SJCRH30 (cell line): Measurements from ENCODE around the gene RBM24. TPM values are rescaled to one million over a fixed set of nuclear protein-coding genes. Genes with fewer than 3 reads are reported as not detected.

Experiments used
- DNase-seq, 2 experiments: peaks; one replicate each; pipeline ENCODE4 v3.0.0-alpha.2; 2015 to 2020
- H3K27ac ChIP-seq: fragments of 250-450 bp; sonication (Bioruptor Pico); 2 replicates; pipeline ENCODE4 v1.5.1; 2020; ENCODE audit warnings: mild to moderate bottlenecking, moderate library complexity
- H3K27me3 ChIP-seq: fragments of 250-450 bp; sonication (Bioruptor Pico); 2 replicates; pipeline ENCODE4 v1.5.1; 2020; ENCODE audit warnings: mild to moderate bottlenecking, moderate library complexity
- H3K36me3 ChIP-seq: fragments of 250-450 bp; sonication (Bioruptor Pico); 2 replicates; pipeline ENCODE4 v1.5.1; 2020; ENCODE audit warnings: mild to moderate bottlenecking, moderate library complexity
- H3K4me1 ChIP-seq: fragments of 250-450 bp; sonication (Bioruptor Pico); 2 replicates; pipeline ENCODE4 v1.5.1; 2020; ENCODE audit warnings: mild to moderate bottlenecking, moderate library complexity
- H3K4me3 ChIP-seq: fragments of 250-450 bp; sonication (Bioruptor Pico); 2 replicates; pipeline ENCODE4 v1.5.1; 2020; ENCODE audit warnings: mild to moderate bottlenecking, moderate library complexity
- H3K9me3 ChIP-seq: fragments of 250-450 bp; sonication (Bioruptor Pico); replicated peaks from 2 replicates; pipeline ENCODE4 v1.5.1; 2020; ENCODE audit warnings: mild to moderate bottlenecking, moderate library complexity
- total RNA-seq: library from RNA; depleted of rRNA; stranded (reverse); fragments of >200 nt; shearing (Covaris generic); gene quantifications from 2 replicates; pipeline ENCODE4 v1.2.3, GENCODE V29; 2014

The RBM24 gene
- total RNA-seq, 1 experiment from 2014 or later = 32.2 TPM

DNA sequence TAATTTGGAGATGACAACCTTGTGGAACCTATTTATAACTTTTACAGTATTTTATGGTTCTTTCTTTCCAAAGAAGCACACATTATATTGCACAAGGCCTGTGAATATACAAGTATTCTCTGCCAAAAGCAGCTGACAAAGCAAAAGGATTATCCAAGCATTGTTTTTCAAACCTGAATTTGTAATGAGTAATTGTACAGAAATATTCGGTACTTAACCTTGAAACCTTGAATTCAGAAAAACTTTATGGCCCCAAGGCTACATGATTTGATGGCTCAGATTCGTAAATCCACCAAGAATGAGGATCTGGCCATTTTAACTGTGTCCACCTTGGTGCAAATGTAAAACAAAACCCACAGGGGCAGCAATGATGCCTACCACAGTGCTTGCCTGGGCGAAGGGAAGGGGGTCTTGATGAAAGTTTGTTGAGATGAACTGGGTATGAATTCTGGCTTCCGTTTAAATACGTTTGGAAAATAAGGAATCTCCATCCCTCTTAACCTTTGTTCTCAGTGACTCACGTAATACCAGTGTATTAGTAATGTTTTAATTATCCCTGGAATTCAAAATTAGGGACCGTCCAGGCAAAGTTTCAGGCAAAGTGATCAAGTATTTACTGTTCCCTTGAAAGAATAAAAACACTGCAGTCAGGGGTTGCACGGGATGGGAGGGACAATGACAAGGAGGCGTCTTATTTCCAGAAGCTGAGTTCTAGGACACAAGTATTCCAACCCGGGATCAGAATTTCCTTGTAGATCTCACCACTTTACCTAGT is 2.7 kb upstream of the RBM24 start:
- Histone ChIP-seq H3K27ac (no peak overlapping the region), H3K36me3 (peaks cover 8% of the 10 kb centered on the region), H3K4me3 (no peak overlapping the region), H3K27me3 (no peaks in the 10 kb centered on the region), H3K4me1 (peaks cover 11% of the 10 kb centered on the region; the same call in 1 of the 2 replicates), H3K9me3 (no peaks in the 10 kb centered on the region)
- no peak for DNase-seq

DNA sequence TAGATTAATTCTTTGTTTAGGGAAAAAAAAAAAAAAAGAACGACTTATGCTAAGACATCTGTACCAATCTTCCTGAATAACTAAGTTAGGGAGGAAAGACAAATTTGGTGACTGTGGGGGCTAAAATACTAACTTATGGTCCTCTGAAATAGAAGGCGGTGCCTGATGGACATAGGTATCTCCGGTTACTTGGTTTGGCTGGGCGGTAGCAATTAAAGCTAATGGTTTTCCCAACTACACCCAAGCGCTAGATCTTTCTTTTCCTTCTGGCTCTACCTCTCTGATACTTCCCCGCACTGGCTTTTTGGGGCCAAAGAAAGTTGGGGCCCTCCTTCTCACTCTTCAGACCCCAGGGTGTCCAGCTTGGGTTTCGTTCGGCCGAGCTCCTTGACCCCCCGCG is 1.0 kb upstream of the RBM24 start:
- peaks cover 23% of the 10 kb centered on the region for H3K36me3 ChIP-seq
- no peaks in the 10 kb centered on the region for H3K27me3 ChIP-seq
- H3K27ac ChIP-seq = peak overlapping the region; percentile 93
- H3K9me3 ChIP-seq = no peaks in the 10 kb centered on the region
- DNase-seq = no peak
- H3K4me1 ChIP-seq = peaks cover 11% of the 10 kb centered on the region; the same call in 1 of the 2 replicates
- H3K4me3 ChIP-seq = peak overlapping the region; percentile 95

DNA sequence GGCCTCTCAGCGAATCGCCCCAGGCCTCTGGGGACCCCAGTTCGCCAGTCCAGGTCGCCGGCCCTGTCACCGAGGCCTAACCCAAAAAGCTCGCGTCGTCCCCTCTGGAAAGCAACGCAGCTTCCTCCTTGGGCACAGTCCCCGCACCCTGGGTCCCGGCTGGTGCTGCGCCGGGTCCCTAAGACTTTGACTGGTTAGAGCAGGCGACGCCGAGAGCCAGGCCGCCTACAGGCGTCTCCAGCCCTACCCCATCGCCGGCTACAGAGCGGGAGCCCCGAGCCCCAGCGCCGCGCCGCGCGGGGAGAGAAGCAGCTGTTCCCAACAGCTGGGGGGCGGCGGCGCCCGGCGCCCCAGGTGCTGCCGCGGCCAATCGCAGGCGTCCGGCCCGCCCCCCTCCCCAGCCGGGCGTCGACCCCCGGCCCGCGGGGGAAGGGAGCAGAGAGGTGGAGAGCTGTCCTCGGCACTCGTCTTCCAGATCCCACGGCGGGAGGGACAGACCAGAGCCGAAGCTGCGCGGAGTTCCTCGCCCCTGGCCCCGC is 540 bp upstream of the RBM24 start:
- no peaks in the 10 kb centered on the region for H3K27me3 ChIP-seq
- H3K36me3 ChIP-seq = peaks cover 26% of the 10 kb centered on the region
- H3K27ac ChIP-seq = peak overlapping the region; percentile 93
- DNase-seq = peak; percentile 88 to 91
- H3K9me3 ChIP-seq = no peaks in the 10 kb centered on the region
- peaks cover 11% of the 10 kb centered on the region; the same call in 1 of the 2 replicates for H3K4me1 ChIP-seq
- peak overlapping the region; percentile 95 for H3K4me3 ChIP-seq

DNA sequence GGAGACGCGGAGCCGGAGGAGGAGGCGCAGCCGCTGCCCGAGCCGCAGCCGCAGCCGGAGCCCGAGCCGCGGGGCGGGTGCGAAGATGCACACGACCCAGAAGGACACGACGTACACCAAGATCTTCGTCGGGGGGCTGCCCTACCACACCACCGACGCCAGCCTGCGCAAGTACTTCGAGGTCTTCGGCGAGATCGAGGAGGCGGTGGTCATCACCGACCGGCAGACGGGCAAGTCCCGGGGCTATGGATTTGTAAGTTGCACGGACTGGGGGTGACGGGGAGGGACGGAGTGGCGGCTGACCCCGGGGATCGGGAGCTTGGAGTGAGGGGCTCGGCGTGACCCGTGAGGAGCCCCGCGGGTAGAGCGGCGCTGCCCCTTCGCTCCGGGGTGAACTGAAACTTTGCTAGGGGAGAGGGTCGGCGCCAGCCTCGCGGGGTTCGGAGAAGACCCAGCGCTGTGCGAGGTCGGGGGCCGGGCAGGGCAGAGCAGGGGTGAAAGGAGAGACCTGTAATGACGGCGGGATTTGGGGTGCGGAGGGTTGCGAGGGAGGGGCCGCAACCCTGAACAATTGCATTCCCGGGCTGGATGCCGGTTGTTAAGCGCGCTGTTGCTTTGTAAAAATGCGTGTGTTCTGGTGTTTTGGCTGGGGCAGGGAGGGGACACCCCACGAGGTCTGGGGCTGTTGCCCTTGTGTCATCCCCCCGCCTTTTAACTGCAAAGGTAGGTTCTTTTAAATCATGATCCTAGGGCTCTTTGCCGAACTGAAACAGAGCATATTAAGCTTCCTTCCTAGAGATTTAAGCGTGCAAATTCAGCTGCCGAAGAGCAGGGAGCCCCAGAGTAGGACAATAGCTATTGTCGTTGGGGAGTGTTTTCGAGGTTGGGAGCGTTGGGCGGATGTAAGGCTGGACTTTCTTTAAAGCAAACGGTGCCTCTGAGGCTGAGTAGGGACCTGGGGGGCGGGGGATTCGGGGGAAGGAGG is 628 bp downstream of the RBM24 start:
- peaks cover 34% of the 10 kb centered on the region for H3K36me3 ChIP-seq
- no peaks in the 10 kb centered on the region for H3K27me3 ChIP-seq
- DNase-seq = peak; percentile 18 to 40
- H3K27ac ChIP-seq = peak overlapping the region; percentile 93
- H3K4me1 ChIP-seq = peaks cover 11% of the 10 kb centered on the region; the same call in 1 of the 2 replicates
- H3K9me3 ChIP-seq = no peaks in the 10 kb centered on the region
- peak overlapping the region; percentile 95 for H3K4me3 ChIP-seq

DNA sequence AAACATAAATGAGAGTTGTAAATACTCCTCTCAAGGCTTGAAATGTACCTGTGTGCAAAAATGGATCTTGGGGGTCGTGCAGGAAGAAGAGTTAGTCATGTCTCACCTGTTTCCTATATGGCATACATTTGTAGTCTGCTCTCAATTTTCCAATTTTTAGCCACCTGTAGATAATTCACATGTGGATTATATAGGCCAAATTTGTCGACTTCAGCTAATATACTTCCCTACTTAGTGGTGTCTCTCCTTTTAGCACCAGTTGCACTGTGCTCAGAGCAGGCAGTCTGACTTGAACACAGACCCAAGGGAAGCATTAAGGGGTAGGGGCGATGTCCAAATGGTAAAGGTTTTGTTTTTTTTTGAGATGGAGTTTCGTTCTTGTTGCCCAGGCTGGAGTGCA is 1.9 kb downstream of the RBM24 start:
- Histone ChIP-seq H3K4me1 (peaks cover 15% of the 10 kb centered on the region; the same call in 1 of the 2 replicates), H3K36me3 (peaks cover 35% of the 10 kb centered on the region), H3K4me3 (peak overlapping the region; percentile 95), H3K9me3 (no peaks in the 10 kb centered on the region), H3K27ac (no peak overlapping the region), H3K27me3 (no peaks in the 10 kb centered on the region)
- DNase-seq = no peak

DNA sequence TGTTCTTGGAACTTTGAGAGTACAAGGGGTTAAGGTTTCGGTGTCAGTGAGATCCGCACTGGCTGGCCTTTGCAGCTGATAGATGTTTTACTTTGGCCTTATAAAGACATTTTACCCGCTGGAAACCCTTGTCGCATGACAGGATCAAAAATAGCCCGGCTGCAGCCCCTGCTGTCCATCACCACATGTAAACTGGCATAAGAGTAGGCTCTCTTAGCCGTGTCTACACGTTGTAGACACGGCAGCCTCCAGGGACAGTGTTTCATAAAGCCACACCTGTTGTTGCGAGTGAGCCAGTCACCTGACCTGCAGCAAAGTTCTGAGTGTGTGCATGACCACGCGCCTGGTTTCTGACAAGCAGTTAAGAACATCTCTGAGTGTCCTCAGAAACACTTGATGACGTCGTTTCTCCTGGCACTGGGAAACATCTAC is 8.5 kb downstream of the RBM24 start:
- Histone ChIP-seq H3K4me3 (no peak overlapping the region), H3K27ac (peak overlapping the region; percentile 52), H3K4me1 (peaks cover 53% of the 10 kb centered on the region), H3K36me3 (peaks cover 59% of the 10 kb centered on the region), H3K9me3 (no peaks in the 10 kb centered on the region), H3K27me3 (no peaks in the 10 kb centered on the region)
- DNase-seq = peak; percentile 67 to 78

DNA sequence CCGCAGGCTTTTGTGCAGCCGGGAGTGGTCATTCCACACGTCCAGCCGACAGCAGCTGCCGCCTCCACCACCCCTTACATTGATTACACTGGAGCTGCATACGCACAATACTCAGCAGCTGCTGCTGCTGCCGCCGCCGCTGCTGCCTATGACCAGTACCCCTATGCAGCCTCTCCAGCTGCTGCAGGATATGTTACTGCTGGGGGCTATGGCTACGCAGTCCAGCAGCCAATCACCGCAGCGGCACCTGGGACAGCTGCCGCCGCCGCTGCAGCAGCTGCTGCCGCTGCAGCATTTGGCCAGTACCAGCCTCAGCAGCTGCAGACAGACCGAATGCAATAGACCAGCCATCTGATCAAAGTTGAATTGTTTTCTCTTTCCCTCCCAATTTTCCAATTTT is 10.6 kb downstream of the RBM24 start:
- peak; percentile 89 to 92 for DNase-seq
- Histone ChIP-seq H3K4me1 (peaks cover 54% of the 10 kb centered on the region), H3K27ac (peak overlapping the region; percentile 84), H3K4me3 (no peak overlapping the region), H3K27me3 (no peaks in the 10 kb centered on the region), H3K9me3 (no peaks in the 10 kb centered on the region), H3K36me3 (peaks cover 45% of the 10 kb centered on the region)

DNA sequence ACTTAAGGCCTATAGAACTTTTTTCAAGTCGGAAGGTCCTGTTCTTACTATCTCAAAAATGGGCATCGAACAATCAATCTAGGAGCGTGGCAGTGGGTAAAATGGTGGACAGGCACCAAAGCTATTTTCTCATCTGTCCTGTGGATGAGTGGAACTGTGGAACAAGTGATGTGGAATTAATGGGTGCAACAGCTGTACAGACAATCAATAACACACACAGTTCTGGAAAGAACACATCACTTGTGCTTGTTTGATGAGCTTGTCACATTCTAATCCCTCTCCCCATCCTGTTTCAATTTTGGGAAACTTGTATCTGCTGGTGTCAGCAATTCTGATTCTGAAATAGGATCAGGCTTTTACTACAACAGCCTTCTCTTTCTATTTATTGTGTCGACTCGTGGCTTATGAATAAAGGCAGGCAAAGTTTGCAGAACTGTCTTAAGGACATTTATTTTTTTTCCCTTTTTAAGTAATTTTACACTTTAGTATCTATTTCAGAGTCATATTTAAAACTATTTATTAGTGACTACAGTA is 11.5 kb downstream of the RBM24 start:
- no peaks in the 10 kb centered on the region for H3K9me3 ChIP-seq
- H3K27ac ChIP-seq = peak overlapping the region; percentile 84
- peaks cover 56% of the 10 kb centered on the region for H3K4me1 ChIP-seq
- peak in 1 of 2 experiments; percentile 65 for DNase-seq
- no peaks in the 10 kb centered on the region for H3K27me3 ChIP-seq
- no peak overlapping the region for H3K4me3 ChIP-seq
- H3K36me3 ChIP-seq = peaks cover 45% of the 10 kb centered on the region

DNA sequence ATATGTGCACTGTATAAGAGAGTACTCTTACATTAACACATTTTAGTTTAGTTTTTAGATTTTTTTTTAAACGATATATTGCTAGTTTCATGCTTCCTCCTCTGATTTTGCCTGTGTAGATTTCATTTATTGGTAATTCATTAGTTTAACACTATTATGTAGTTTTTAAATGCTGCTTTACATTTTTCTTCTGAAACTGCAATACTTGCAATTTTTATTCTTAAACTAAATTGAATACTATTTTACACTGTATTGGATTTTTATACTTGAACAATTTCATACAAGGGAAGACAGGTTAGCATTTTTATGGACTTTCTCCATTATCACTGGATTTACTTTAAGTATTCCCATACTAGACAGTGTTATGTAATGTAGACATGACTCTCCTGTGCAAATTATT is 12.2 kb downstream of the RBM24 start:
- H3K27me3 ChIP-seq = no peaks in the 10 kb centered on the region
- no peak for DNase-seq
- no peak overlapping the region for H3K27ac ChIP-seq
- peaks cover 49% of the 10 kb centered on the region for H3K4me1 ChIP-seq
- no peaks in the 10 kb centered on the region for H3K9me3 ChIP-seq
- H3K36me3 ChIP-seq = peaks cover 40% of the 10 kb centered on the region
- H3K4me3 ChIP-seq = no peak overlapping the region

DNA sequence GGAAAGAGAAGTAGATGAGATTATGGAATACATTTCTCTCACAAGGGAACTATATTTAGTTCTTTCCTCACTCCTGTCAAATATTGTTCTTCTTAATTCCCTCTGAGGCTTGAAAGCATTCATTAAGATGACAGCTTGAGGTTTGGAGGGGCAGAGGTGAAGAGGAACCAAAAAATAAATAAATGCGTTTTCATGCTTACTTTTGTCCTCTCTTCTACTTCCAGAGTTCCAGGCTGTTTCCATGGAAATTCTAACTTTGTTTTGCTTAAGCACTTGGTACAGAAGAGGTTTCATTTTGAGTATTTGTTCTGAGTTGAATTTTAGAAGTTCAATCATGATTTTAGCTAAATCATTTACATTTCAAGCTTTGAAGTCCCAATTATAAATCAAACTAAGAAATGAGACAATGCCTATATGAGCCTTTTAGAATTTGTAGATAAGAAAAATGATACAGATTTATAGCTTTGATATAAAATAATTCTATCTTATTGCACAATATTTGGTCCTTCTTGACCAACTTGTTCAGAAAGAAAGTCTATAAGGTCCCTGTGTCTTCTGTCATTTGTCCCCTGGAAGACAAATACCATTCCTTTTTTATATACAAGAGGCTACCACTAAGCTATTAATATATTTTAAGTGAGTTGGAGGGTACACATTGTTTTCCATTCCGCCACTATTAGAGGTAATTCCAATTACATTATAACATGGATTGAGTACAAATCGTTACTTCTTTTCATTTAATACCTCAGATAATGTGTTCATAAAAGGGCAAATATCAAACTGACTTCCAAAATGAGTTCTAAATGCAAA is 16.3 kb downstream of the RBM24 start:
- H3K9me3 ChIP-seq = no peaks in the 10 kb centered on the region
- H3K27ac ChIP-seq = no peak overlapping the region
- DNase-seq = no peak
- H3K4me3 ChIP-seq = no peak overlapping the region
- H3K27me3 ChIP-seq = no peaks in the 10 kb centered on the region
- H3K4me1 ChIP-seq = peaks cover 15% of the 10 kb centered on the region
- peaks cover 16% of the 10 kb centered on the region for H3K36me3 ChIP-seq

DNA sequence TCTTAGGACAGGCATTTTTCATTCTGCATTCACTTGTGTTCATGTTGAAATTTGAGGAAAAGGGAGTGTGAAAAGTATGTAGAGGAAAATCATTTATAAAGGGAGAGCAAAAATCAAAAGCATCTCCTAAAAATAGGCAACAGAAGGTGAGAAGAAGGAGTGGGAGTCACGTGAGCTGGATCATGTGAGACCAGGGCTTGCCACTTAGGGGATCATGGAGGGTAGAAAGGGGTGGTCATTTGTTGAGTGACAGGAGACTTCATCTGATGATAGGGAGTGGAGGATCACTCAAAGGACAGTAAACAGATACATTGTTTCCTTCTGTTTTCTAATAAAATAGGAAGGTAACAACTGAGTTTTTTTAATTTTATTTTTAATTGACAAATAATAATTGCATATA is 17.1 kb downstream of the RBM24 start:
- Histone ChIP-seq H3K27me3 (no peaks in the 10 kb centered on the region), H3K4me3 (no peak overlapping the region), H3K4me1 (peaks cover 7% of the 10 kb centered on the region), H3K27ac (no peak overlapping the region), H3K9me3 (no peaks in the 10 kb centered on the region), H3K36me3 (peaks cover 8% of the 10 kb centered on the region)
- no peak for DNase-seq

DNA sequence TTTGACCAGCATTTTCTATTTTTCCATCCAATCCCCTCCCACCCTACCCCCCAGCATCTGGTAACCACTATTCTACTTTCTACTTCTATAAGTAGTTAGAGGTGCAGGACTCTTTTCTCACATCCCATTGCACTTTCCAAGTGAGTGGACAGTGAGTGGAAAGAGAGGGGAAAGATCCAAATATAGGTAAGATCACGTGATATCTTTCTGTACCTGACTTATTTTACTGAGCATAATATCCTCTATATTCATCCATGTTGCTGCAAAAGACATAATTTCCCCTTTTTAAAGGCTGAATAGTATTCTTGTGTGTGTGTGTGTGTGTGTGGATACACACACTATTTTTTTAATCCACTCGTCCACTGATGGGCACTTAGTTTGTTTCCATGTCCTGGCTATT is 18.1 kb downstream of the RBM24 start:
- no peak for DNase-seq
- H3K36me3 ChIP-seq = no peaks in the 10 kb centered on the region
- H3K9me3 ChIP-seq = no peaks in the 10 kb centered on the region
- H3K4me3 ChIP-seq = no peak overlapping the region
- H3K4me1 ChIP-seq = peaks cover 5% of the 10 kb centered on the region
- H3K27me3 ChIP-seq = no peaks in the 10 kb centered on the region
- H3K27ac ChIP-seq = no peak overlapping the region

DNA sequence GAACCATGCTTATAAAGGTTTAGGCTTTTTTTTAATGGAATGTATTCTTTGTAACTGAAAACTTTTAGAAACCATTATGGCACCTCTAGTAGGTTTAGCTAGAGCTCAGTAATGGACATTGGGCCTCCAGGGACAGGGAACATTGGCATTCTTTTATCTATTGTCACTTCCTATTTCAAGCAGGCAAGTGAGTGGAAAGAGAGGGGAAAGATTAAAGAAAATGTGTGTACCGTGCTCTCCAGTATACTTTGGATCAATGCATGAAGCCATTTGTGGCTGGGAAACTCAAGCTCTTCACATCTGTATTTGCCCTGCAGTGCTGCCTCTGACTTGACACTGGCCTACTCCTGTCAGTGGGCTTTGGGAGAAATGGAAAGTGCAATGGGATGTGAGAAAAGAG is 18.6 kb downstream of the RBM24 start:
- H3K9me3 ChIP-seq = no peaks in the 10 kb centered on the region

DNA sequence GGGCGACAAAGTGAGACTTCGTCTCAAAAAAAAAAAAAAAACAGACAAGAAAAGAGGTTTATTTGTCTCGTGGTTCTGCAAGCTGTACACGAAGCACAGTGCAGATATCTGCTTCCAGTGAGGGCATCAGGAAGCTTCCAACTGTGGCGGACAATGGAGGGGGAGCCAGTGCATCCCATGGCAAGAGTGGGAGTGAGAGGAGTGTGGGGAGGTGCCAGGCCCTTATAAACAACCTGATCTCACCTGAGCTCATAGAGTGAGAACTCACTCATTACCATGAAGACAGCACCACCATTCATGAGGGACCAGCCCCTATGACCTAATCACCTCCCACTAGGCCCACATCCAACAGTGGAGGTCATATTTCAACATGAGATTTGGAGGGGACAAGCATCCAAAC is 19.5 kb downstream of the RBM24 start:
- DNase-seq = peak in 1 of 2 experiments; percentile 28
- Histone ChIP-seq H3K4me3 (no peak overlapping the region), H3K9me3 (no peaks in the 10 kb centered on the region), H3K36me3 (no peaks in the 10 kb centered on the region), H3K27ac (no peak overlapping the region), H3K4me1 (peaks cover 14% of the 10 kb centered on the region), H3K27me3 (no peaks in the 10 kb centered on the region)

More for the DNA sequence above, 18.6 kb downstream of the RBM24 start:
- Histone ChIP-seq H3K27me3 (no peaks in the 10 kb centered on the region), H3K4me1 (peaks cover 8% of the 10 kb centered on the region), H3K27ac (no peak overlapping the region), H3K4me3 (no peak overlapping the region), H3K36me3 (no peaks in the 10 kb centered on the region)
- DNase-seq = no peak
